GM12865 (cell line): Measurements from ENCODE around the gene SKOR1.

Source experiments
- DNase-seq: peaks from one replicate; pipeline ENCODE4 v3.0.0; 2010; ENCODE audit warnings: low read depth
- H3K4me3 ChIP-seq: 2 replicates; pipeline ENCODE4 v1.5.1; 2011; ENCODE audit warnings: mild to moderate bottlenecking, low read depth, low read length, control low read depth
- TF ChIP-seq, protein P1 (sequence below): IDR thresholded peaks from 2 replicates; pipeline ENCODE4 v1.5.1; 2011; ENCODE audit warnings: low read length, control low read depth, low read depth, inconsistent platforms; ENCODE audit not compliant: insufficient read depth; ENCODE audit errors: missing control alignments

The SKOR1 gene

DNA sequence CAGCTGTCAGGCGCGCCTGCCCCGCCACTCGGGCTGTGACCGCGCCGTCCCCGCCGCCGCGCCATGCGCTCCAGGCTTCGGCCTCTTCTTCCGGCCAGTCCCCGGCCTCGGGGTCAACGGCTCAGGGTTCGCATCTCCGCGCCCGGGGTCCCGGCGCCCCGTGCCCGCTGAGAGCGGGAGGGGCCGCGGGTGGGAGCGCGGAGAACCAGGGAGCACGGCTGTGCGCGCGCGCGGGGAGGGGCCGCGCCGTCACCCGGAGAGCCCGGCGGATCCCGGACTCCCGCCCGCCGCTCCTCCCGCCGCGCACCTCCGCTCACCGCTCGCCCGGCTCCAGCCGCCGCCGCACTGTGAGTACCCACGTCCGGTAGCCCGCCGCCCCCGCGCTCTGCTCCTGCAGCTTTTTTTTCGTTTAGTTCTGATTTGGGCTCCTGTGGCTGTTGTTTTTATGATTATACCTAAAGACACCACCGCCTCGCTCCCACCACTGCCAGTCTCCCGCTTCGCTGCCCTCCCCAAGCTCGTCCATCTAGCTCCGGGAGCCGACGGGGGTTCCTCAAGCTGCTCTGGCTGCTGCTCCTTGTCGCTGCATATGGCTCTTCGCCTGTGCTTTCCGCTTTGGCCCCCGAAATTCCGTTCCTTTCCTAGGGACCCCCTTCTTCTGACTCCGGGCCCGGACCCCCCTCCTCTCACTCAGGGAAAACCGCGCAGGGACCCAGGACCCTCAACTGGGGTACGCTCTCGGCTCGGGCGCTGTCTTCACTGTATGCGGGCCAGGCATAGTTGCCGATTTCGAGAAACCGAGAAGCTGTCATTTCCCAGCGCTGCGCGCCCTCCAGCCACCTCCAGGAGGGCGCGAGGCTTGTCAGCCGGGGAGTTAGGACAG is 1.8 kb upstream of the SKOR1 start:
- peak overlapping the region; percentile 12 for H3K4me3 ChIP-seq
- DNase-seq = no peak

GRCh38 chr15:67824197-67824968 is 926 bp upstream of the SKOR1 start:
- DNase-seq = no peak
- TF ChIP-seq, protein P1, sequence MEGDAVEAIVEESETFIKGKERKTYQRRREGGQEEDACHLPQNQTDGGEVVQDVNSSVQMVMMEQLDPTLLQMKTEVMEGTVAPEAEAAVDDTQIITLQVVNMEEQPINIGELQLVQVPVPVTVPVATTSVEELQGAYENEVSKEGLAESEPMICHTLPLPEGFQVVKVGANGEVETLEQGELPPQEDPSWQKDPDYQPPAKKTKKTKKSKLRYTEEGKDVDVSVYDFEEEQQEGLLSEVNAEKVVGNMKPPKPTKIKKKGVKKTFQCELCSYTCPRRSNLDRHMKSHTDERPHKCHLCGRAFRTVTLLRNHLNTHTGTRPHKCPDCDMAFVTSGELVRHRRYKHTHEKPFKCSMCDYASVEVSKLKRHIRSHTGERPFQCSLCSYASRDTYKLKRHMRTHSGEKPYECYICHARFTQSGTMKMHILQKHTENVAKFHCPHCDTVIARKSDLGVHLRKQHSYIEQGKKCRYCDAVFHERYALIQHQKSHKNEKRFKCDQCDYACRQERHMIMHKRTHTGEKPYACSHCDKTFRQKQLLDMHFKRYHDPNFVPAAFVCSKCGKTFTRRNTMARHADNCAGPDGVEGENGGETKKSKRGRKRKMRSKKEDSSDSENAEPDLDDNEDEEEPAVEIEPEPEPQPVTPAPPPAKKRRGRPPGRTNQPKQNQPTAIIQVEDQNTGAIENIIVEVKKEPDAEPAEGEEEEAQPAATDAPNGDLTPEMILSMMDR = no peak
- H3K4me3 ChIP-seq = no peak overlapping the region

More for the DNA sequence above, 1.8 kb upstream of the SKOR1 start:
- TF ChIP-seq, protein P1 = no peak

DNA sequence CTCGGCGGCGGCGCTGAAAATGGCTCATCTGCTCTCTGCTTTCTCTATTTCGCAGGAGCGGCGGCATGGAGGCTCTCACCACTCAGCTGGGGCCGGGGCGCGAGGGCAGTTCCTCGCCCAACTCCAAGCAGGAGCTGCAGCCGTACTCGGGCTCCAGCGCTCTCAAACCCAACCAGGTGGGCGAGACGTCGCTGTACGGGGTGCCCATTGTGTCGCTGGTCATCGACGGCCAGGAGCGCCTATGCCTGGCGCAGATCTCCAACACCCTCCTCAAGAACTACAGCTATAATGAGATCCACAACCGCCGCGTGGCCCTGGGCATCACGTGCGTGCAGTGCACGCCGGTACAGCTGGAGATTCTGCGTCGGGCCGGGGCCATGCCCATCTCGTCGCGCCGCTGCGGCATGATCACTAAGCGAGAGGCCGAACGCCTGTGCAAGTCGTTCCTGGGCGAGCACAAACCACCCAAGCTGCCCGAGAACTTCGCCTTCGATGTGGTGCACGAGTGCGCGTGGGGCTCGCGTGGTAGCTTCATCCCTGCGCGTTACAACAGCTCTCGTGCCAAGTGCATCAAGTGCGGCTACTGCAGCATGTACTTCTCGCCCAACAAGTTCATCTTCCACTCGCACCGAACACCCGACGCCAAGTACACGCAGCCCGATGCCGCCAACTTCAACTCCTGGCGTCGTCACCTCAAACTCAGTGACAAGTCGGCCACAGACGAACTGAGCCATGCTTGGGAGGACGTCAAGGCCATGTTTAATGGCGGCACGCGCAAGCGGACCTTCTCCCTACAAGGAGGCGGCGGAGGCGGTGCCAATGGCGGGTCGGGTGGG is 790 bp downstream of the SKOR1 start:
- TF ChIP-seq, protein P1 = no peak
- DNase-seq = no peak
- H3K4me3 ChIP-seq = no peak overlapping the region

GRCh38 chr15:67826717-67827561 is 1.6 kb downstream of the SKOR1 start:
- no peak overlapping the region for H3K4me3 ChIP-seq
- TF ChIP-seq, protein P1 = no peak
- no peak for DNase-seq

DNA sequence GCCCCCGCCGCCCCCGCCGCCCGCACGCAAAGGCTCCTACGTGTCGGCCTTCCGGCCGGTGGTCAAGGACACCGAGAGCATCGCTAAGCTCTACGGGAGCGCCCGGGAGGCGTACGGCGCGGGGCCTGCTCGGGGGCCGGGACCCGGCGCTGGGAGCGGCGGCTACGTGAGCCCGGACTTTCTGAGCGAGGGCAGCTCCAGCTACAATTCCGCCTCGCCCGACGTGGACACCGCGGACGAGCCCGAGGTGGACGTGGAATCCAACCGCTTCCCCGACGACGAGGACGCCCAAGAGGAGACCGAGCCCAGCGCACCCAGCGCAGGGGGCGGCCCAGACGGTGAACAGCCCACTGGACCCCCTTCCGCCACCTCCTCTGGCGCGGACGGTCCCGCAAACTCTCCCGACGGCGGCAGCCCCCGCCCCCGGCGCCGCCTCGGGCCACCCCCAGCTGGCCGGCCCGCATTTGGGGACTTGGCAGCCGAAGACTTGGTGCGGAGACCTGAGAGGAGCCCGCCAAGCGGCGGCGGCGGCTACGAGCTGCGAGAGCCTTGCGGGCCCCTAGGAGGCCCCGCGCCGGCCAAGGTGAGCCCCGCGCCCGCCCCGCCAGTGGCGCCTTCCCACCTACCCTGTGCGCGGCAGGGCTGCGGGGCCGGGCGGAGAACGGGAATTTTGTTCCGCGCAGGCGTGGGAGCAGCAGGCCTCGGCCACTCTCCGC is 2.4 kb downstream of the SKOR1 start:
- DNase-seq = no peak
- no peak overlapping the region for H3K4me3 ChIP-seq
- TF ChIP-seq, protein P1 = no peak
